ENCODE measurements around the gene FGF4.
"Not testable (repeated sequence)": the region's sequence is repeated elsewhere in the genome, so short reads cannot be mapped to it uniquely, and the experiment has no call there.

Gene FGF4

DNA sequence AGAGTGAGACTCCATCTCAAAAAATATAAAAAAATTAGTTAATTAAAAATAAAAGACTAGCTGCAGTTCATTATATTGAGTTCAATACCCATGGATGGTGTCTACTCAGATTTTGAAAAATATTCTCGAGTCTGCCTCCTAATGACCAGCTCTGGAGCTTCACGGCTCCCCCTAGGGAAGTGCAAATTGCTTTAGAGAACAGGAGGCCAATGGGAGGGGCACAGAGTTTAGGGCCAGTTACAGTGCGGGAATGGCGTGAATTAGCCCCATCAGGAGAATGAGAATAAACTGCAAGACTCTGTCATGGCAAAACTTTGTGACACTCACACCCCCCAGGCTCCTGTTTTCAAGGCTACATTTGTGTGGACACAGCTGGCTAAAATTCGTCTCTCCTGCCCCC, 4.6 kb downstream of the FGF4 start:
- Histone ChIP-seq H3K36me3 (ENCODE audit: control insufficient read depth, insufficient read depth, low read length) (no peaks in the 10 kb centered on the region), H3K4me1 (ENCODE audit: control insufficient read depth, insufficient read depth, low read length) (peaks cover 34% of the 10 kb centered on the region), H3K27me3 (ENCODE audit: control insufficient read depth, insufficient read depth, low read length) (peaks cover 35% of the 10 kb centered on the region), H3K27ac (ENCODE audit: low read depth, low read length) (no peak overlapping the region), H3K9me3 (ENCODE audit: control insufficient read depth, insufficient read depth, low read length) (no peaks in the 10 kb centered on the region), H3K9ac (ENCODE audit: low read depth, low read length) (no peak overlapping the region), H3K4me3 (ENCODE audit: low read depth, low read length) (no peak overlapping the region)

DNA sequence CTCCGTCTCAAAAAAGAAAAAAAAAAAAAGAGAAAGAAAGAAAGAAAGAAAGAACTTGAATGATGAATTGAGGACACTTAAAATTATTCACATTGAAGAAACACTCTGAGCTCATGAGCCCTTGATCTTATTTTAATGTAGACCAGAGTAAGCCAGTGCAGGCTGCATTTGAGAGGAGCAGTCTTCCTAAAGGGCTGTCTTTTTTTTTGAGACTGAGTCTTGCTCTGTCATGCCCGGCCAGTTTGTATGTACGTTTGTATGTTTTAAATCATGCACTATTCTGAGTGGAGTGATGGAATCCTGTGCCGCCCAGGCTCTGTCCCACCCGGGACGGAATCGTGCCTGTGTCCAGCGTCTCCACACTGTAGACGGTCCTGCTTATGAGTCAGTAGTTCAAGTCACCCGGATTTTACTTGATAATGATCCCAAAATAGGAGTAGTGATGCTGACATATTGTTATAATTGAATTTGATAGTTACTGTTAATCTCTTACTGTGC, 9.6 kb downstream of the FGF4 start:
- Histone ChIP-seq H3K9me3 (ENCODE audit: control insufficient read depth, insufficient read depth, low read length) (no peaks in the 10 kb centered on the region), H3K9ac (ENCODE audit: low read depth, low read length) (no peak overlapping the region), H3K4me3 (ENCODE audit: low read depth, low read length) (no peak overlapping the region), H3K4me1 (ENCODE audit: control insufficient read depth, insufficient read depth, low read length) (peaks cover under 1% of the 10 kb centered on the region), H3K27me3 (ENCODE audit: control insufficient read depth, insufficient read depth, low read length) (no peaks in the 10 kb centered on the region), H3K36me3 (ENCODE audit: control insufficient read depth, insufficient read depth, low read length) (no peaks in the 10 kb centered on the region), H3K27ac (ENCODE audit: low read depth, low read length) (no peak overlapping the region)

DNA sequence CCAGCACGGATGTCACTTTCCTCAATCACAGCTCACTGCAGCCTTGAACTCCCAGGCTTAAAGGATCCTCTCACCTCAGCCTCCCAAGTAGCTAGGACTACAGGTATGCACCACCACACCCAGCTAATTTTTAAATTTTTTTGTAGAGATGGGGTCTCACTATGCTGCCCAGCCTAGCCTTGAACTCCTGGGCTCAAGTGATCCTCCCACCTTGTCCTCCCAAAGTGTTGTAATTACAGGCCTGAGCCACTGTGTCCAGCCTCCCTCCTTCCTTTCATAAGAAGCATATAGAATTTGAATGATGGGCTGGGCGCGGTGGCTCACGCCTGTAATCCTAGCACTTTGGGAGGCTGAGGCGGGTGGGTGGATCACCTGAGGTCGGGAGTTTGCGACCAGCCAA, 10.2 kb downstream of the FGF4 start:
- H3K27ac ChIP-seq (ENCODE audit: low read depth, low read length); H3K4me3 ChIP-seq (ENCODE audit: low read depth, low read length); H3K9me3 ChIP-seq (ENCODE audit: control insufficient read depth, insufficient read depth, low read length); H3K4me1 ChIP-seq (ENCODE audit: control insufficient read depth, insufficient read depth, low read length); H3K27me3 ChIP-seq (ENCODE audit: control insufficient read depth, insufficient read depth, low read length); H3K9ac ChIP-seq (ENCODE audit: low read depth, low read length); H3K36me3 ChIP-seq (ENCODE audit: control insufficient read depth, insufficient read depth, low read length): not testable (repeated sequence)

DNA sequence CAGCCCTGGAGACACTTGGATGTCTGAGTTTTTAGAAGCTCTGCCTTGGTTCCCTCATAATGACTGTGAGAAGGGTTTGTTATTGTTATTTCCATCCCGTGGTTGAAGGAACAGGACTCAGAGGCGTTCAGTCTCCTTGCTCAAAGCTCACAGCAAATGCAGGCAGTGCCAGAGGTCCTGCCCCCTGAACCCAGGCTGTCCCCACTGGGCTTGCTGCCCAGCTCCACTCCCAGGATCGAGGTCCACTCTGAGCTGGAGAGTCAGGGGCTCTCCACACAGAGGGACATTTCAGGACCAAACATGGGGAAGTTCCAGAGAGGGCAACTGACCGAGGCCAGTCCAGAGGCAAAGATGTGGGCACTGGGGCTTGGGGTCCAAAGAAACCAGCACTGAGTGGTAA, 14.8 kb downstream of the FGF4 start:
- Histone ChIP-seq H3K4me3 (ENCODE audit: low read depth, low read length) (no peak overlapping the region), H3K9me3 (ENCODE audit: control insufficient read depth, insufficient read depth, low read length) (no peaks in the 10 kb centered on the region), H3K4me1 (ENCODE audit: control insufficient read depth, insufficient read depth, low read length) (no peaks in the 10 kb centered on the region), H3K36me3 (ENCODE audit: control insufficient read depth, insufficient read depth, low read length) (no peaks in the 10 kb centered on the region), H3K27ac (ENCODE audit: low read depth, low read length) (no peak overlapping the region), H3K9ac (ENCODE audit: low read depth, low read length) (no peak overlapping the region), H3K27me3 (ENCODE audit: control insufficient read depth, insufficient read depth, low read length) (no peaks in the 10 kb centered on the region)

DNA sequence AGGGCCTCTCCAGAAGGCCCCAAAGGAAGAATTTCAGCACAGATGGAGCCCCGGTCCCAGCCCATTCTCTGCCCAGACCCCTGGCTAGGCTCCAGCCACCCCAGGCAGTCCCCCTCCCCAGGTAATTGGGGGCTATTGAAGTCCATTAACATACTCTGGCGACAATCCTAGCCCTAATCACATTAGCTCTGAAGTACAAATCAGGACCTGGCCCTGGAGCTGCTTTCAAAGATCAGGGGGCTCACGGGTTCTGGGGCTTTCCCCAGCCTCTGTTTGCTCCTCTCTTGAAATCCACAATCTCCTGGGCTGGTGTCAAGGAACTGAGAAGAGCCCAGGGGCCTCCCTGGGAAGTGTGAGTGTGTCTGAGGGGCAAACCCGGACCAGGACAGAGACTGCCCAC, 22.3 kb downstream of the FGF4 start:
- H3K4me1 ChIP-seq (ENCODE audit: control insufficient read depth, insufficient read depth, low read length): no peaks in the 10 kb centered on the region
- no peaks in the 10 kb centered on the region for H3K9me3 ChIP-seq (ENCODE audit: control insufficient read depth, insufficient read depth, low read length)
- H3K27ac ChIP-seq (ENCODE audit: low read depth, low read length): no peak overlapping the region
- H3K9ac ChIP-seq (ENCODE audit: low read depth, low read length): no peak overlapping the region
- H3K36me3 ChIP-seq (ENCODE audit: control insufficient read depth, insufficient read depth, low read length): no peaks in the 10 kb centered on the region
- H3K4me3 ChIP-seq (ENCODE audit: low read depth, low read length): no peak overlapping the region
- H3K27me3 ChIP-seq (ENCODE audit: control insufficient read depth, insufficient read depth, low read length): no peaks in the 10 kb centered on the region

DNA sequence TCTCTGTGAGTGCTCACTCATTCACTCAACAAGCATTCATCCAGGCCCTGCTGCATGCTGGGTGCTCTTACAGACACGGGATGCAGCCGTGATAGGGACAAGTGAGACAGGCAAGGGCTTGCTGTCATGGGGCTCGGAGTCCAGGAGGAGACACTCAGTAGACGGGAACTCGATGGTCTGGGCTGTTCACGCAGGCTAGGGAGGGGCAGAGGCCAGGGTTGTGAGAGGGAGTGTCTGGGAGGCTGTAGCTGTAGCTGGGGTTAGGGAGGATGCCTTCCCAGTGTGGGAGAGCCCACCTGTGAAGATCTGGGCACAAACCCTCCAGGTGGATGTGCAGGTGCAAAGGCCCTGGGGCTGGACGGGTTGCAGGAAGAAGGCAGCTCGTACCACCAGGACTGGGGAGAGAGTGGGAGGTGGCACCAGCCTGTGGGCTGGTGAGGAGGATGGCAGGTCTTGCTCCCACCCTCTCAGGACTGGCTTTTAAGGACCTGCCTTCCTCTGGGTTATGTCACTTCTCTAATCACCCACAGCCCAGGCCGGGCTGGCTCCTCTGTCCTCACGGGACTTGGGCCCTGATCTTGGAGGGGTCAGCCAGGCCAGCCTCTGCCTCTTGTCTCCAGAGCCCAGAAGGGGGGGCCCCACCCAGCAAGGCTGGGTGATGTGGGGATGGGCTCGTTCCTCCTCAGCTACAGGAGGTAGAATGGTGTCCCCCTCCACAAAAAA, 24.1 kb downstream of the FGF4 start:
- Histone ChIP-seq H3K9me3 (ENCODE audit: control insufficient read depth, insufficient read depth, low read length) (no peaks in the 10 kb centered on the region), H3K4me3 (ENCODE audit: low read depth, low read length) (no peak overlapping the region), H3K27ac (ENCODE audit: low read depth, low read length) (no peak overlapping the region), H3K36me3 (ENCODE audit: control insufficient read depth, insufficient read depth, low read length) (no peaks in the 10 kb centered on the region), H3K9ac (ENCODE audit: low read depth, low read length) (no peak overlapping the region), H3K4me1 (ENCODE audit: control insufficient read depth, insufficient read depth, low read length) (no peaks in the 10 kb centered on the region), H3K27me3 (ENCODE audit: control insufficient read depth, insufficient read depth, low read length) (no peaks in the 10 kb centered on the region)

DNA sequence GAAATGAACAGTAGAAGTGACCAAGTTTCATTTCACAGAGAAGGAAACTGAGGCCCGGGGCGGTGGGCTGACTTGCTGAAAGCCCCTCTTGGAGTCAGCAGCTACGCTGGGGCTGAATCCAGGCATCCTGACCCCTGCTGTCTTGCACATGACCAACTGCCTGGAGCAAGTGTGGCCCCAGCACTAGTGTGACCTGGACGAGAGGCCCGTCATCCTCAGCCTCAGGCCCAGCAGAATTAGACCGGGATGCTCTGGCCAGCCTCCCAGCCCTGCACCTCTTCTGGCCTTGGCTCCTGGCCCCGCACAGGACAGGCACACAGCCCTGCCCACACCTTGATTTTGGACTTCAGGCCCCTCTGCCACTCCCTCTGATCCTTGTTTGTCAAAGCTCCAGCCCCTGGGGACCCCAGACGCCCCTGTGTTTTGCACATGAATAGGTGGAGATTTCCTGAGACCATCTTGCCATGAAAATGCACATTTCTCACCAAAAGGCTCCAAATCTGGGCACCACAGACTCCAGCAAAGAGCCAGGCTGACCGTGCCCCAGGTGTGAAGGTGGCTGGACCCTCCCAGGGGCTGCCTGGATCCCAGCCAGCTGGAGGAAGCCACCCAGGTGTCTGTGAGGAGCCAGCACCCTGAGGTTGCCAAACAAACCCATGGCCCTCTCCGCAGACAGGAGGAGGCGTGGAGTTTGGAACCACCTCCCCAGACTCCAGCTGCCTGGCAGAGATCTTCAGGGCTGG, 24.9 kb downstream of the FGF4 start:
- Histone ChIP-seq H3K9me3 (ENCODE audit: control insufficient read depth, insufficient read depth, low read length) (no peaks in the 10 kb centered on the region), H3K27me3 (ENCODE audit: control insufficient read depth, insufficient read depth, low read length) (no peaks in the 10 kb centered on the region), H3K36me3 (ENCODE audit: control insufficient read depth, insufficient read depth, low read length) (no peaks in the 10 kb centered on the region), H3K27ac (ENCODE audit: low read depth, low read length) (no peak overlapping the region), H3K4me3 (ENCODE audit: low read depth, low read length) (no peak overlapping the region), H3K4me1 (ENCODE audit: control insufficient read depth, insufficient read depth, low read length) (no peaks in the 10 kb centered on the region), H3K9ac (ENCODE audit: low read depth, low read length) (no peak overlapping the region)

DNA sequence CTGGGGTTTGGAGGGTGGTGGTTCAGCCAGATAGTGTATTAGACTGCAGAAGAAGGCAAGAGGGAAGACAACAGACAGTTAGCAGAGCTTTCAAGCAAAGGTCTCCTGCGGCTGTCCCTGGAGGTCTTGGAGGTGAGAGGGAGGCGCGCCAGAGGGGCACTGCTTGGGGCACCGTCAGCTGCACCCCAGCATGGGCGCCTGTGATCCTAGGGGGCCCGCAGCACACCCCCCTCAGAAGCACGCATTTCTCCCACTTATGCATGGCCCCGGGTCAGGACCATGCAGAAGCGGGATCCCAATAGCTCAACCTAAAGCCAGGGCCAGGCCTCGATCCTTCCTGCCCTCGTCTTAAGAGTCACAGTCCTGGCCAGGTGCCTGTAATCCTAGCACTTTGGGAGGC, 26.5 kb downstream of the FGF4 start:
- no peaks in the 10 kb centered on the region for H3K36me3 ChIP-seq (ENCODE audit: control insufficient read depth, insufficient read depth, low read length)

DNA sequence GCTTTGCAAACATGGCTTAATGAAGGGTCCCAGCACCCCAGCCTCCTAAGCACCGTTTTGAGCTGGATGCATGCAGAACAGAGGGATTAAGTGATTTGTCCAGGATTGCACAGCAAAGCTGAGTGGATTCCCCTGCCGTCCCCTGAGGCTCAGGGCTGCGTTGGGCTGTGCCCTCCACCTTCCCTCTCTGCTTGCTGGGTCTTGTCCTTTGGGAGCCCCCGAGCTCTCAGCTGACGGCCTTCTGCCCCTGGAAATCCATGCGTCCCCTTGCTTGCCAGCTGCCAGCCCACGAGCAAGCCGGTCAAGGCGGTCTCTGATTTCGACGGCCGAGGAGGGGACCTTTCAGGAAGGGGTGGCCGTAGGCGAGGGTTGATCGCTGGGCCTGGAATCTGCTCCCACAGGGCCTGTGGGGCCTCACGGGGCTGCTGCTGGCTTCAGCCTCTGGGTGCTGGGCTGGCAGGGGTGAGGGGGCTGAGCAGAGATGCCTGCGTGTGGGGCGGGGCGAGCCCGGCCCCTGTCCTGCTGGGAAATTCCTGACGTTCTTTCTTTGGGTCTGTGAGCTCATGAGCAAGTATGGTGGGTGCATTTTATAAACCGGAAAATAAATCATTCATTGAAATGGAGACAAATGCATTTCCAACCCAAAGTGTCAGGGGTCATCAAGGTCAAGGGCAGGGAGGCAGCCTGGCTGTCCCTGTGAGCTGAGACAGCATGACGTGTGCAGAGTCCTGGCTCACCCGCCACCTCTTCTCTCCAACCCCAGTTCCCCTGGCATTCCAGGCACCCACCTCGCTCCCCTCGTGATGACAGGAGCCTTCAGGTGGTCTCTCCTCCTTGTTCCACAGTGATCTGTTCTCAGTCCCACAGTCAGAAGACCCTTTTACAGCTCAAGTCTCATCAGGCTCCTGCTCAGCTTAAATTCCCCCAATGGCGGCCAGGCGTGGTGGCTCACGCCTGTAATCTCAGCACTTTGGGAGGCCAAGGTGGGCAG, 28.1 kb downstream of the FGF4 start:
- Histone ChIP-seq H3K4me3 (ENCODE audit: low read depth, low read length) (no peak overlapping the region), H3K4me1 (ENCODE audit: control insufficient read depth, insufficient read depth, low read length) (peaks cover 5% of the 10 kb centered on the region; the same call in 1 of the 2 replicates), H3K9ac (ENCODE audit: low read depth, low read length) (no peak overlapping the region), H3K36me3 (ENCODE audit: control insufficient read depth, insufficient read depth, low read length) (no peaks in the 10 kb centered on the region), H3K27me3 (ENCODE audit: control insufficient read depth, insufficient read depth, low read length) (no peaks in the 10 kb centered on the region), H3K27ac (ENCODE audit: low read depth, low read length) (no peak overlapping the region), H3K9me3 (ENCODE audit: control insufficient read depth, insufficient read depth, low read length) (no peaks in the 10 kb centered on the region)

More for the DNA sequence above, 26.5 kb downstream of the FGF4 start:
- no peaks in the 10 kb centered on the region for H3K27me3 ChIP-seq (ENCODE audit: control insufficient read depth, insufficient read depth, low read length)
- H3K9ac ChIP-seq (ENCODE audit: low read depth, low read length): no peak overlapping the region
- peaks cover 5% of the 10 kb centered on the region; the same call in 1 of the 2 replicates for H3K4me1 ChIP-seq (ENCODE audit: control insufficient read depth, insufficient read depth, low read length)
- H3K9me3 ChIP-seq (ENCODE audit: control insufficient read depth, insufficient read depth, low read length): no peaks in the 10 kb centered on the region
- H3K27ac ChIP-seq (ENCODE audit: low read depth, low read length): no peak overlapping the region
- no peak overlapping the region for H3K4me3 ChIP-seq (ENCODE audit: low read depth, low read length)

DNA sequence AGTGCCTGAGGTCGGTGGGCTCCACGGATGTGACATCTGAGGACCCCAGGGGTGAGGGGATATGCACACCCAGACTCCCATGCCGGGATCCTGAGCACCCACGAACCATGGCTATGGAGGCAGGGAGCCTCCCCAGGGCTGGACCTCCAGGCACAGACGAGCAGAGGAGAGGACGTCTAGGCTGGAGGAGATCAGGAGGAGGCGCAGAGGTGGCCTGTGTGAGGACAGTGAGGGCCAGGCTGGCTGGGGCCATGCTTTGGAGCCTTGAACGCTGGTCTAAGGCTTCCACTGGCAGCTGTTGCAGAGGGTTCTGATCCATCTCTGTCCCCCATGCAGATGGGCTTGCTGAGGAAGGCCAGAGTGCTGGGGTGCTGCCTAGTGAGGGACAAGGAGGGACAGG, 29.0 kb downstream of the FGF4 start:
- Histone ChIP-seq H3K9me3 (ENCODE audit: control insufficient read depth, insufficient read depth, low read length) (no peaks in the 10 kb centered on the region), H3K9ac (ENCODE audit: low read depth, low read length) (no peak overlapping the region), H3K36me3 (ENCODE audit: control insufficient read depth, insufficient read depth, low read length) (no peaks in the 10 kb centered on the region), H3K4me3 (ENCODE audit: low read depth, low read length) (no peak overlapping the region), H3K27ac (ENCODE audit: low read depth, low read length) (no peak overlapping the region), H3K4me1 (ENCODE audit: control insufficient read depth, insufficient read depth, low read length) (peaks cover 5% of the 10 kb centered on the region; the same call in 1 of the 2 replicates), H3K27me3 (ENCODE audit: control insufficient read depth, insufficient read depth, low read length) (no peaks in the 10 kb centered on the region)
